ENCODE results near the gene VSIG10.
"Not testable (repeated sequence)": the region's sequence is repeated elsewhere in the genome, so short reads cannot be mapped to it uniquely, and the experiment has no call there.

Gene VSIG10, protein sequence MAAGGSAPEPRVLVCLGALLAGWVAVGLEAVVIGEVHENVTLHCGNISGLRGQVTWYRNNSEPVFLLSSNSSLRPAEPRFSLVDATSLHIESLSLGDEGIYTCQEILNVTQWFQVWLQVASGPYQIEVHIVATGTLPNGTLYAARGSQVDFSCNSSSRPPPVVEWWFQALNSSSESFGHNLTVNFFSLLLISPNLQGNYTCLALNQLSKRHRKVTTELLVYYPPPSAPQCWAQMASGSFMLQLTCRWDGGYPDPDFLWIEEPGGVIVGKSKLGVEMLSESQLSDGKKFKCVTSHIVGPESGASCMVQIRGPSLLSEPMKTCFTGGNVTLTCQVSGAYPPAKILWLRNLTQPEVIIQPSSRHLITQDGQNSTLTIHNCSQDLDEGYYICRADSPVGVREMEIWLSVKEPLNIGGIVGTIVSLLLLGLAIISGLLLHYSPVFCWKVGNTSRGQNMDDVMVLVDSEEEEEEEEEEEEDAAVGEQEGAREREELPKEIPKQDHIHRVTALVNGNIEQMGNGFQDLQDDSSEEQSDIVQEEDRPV

DNA sequence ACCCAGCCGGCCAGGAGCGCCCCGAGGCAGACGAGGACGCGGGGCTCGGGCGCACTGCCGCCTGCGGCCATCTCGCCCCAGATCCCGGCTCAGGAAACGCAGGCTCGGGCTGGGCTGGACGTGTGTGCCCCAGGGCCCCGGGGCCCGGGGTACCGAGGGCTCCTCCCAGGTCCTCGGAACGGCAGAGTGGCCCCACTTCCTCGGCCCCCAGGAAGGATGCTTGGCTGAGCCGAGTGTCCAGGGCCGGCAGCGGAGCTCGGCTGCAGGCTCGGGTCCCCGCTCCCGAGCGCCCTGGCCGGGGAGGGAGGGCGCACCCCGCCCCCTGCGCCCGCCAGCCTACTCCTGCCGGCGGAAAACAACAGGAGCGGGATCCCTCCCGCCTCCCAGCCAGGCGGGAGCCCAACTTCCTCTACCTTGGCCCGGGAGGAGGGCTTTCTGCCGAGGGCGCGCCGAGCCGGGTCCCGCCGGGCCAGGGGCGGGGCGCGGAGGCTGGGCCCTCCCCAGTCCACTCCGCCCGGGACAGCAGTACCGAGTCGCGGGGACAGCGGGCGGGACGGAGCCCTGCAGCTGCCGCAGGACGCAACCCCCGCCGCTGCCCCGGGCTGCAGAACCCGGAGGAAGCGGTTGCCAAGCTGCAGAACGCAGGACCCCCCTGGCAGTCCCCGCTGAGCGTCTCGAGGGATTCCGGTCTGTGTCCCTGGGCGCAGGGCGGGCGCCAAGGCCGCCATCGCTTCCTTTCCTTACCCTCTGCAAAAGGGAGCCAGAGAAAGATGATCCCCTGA, at the start of gene VSIG10:
Gene VSIG10, minus strand, starts transcription at position 411 of the 782 bp plus-strand sequence. Its CDS starts 340 bp downstream, at position 71.
- Histone ChIP-seq H2AFZ (ENCODE audit: low read depth, low read length) (peak within 1 kb of the TSS; percentile 97), H3K27me3 (ENCODE audit: insufficient read depth, low read length) (no peaks in the 10 kb centered on the region), H3K4me1 (ENCODE audit: insufficient read depth, low read length) (peaks cover 4% of the 10 kb centered on the region), H3K36me3 (ENCODE audit: insufficient read depth, low read length) (no peaks in the 10 kb centered on the region), H3K4me3 (ENCODE audit: low read length) (peak within 1 kb of the TSS; percentile 73), H3K9me3 (ENCODE audit: low read length) (no peaks in the 10 kb centered on the region)

DNA sequence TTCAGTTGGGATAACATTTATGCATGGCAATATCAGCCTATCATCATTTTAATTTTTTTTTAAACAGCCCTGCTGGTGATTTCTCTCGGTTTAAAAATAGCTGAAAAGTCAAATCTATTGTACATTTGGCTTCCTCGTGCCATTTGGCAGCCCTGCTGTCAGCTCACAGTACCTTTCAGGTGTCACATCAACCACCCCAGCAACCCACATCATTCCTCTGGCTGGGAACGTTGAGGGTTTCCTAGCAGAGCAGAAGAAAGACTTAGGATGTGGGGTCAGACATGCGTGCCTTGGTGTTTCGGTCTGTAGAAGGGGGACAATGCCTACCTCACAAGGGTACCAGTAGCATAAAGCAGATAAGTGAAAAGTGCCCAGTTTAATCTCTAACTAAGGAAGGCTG, 47.9 kb upstream of the VSIG10 start:
- H3K27me3 ChIP-seq (ENCODE audit: insufficient read depth, low read length), result no peaks in the 10 kb centered on the region
- H3K36me3 ChIP-seq (ENCODE audit: insufficient read depth, low read length), result peaks cover 30% of the 10 kb centered on the region
- no peaks in the 10 kb centered on the region for H3K4me1 ChIP-seq (ENCODE audit: insufficient read depth, low read length)
- H3K9me3 ChIP-seq (ENCODE audit: low read length), result no peaks in the 10 kb centered on the region
- H2AFZ ChIP-seq (ENCODE audit: low read depth, low read length), result no peak overlapping the region
- no peak overlapping the region for H3K4me3 ChIP-seq (ENCODE audit: low read length)

DNA sequence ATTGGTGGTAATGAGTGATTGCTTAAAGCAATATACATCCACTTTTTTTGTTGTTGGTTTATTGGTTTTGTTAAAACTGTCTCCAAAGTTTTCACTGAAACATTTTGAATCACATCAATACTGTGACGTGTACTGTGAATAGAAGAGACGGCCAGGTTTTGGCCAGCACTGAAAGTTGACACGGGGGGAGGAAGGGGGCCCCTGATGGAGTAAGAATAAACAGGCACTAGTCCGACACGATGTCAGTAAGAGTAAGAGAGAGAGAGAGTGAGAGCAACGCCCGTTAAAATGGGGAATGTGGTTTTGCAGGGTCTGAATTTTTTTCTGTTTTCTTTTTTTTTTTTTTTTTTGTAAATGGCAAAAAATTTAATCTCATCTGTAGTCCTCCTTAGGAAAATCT, 46.8 kb upstream of the VSIG10 start:
- no peaks in the 10 kb centered on the region for H3K9me3 ChIP-seq (ENCODE audit: low read length)
- H3K4me1 ChIP-seq (ENCODE audit: insufficient read depth, low read length), result no peaks in the 10 kb centered on the region
- H3K36me3 ChIP-seq (ENCODE audit: insufficient read depth, low read length), result peaks cover 40% of the 10 kb centered on the region
- H2AFZ ChIP-seq (ENCODE audit: low read depth, low read length), result no peak overlapping the region
- H3K4me3 ChIP-seq (ENCODE audit: low read length), result no peak overlapping the region
- no peaks in the 10 kb centered on the region for H3K27me3 ChIP-seq (ENCODE audit: insufficient read depth, low read length)

DNA sequence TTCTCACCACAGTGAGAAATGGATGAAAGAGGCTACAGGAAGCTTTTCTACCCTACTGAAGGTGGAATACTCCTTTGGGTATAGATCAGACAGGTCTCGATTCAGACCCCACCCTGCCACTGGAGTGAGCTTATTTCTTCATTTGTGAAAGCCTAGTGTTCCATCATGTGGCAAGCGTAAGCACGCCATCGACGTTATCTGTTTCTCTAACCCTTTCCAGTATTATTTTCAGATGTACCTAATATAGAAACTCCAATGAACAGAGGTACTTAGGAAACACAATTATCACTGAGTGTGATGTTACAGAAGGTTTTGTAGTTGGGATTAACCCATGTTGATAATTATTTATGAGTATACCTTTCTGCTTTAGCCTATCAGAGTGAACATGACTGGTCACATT, 44.5 kb upstream of the VSIG10 start:
- no peaks in the 10 kb centered on the region for H3K9me3 ChIP-seq (ENCODE audit: low read length)
- H3K27me3 ChIP-seq (ENCODE audit: insufficient read depth, low read length), result no peaks in the 10 kb centered on the region
- H3K4me1 ChIP-seq (ENCODE audit: insufficient read depth, low read length), result no peaks in the 10 kb centered on the region
- peaks cover 60% of the 10 kb centered on the region for H3K36me3 ChIP-seq (ENCODE audit: insufficient read depth, low read length)
- H3K4me3 ChIP-seq (ENCODE audit: low read length), result no peak overlapping the region
- no peak overlapping the region for H2AFZ ChIP-seq (ENCODE audit: low read depth, low read length)

DNA sequence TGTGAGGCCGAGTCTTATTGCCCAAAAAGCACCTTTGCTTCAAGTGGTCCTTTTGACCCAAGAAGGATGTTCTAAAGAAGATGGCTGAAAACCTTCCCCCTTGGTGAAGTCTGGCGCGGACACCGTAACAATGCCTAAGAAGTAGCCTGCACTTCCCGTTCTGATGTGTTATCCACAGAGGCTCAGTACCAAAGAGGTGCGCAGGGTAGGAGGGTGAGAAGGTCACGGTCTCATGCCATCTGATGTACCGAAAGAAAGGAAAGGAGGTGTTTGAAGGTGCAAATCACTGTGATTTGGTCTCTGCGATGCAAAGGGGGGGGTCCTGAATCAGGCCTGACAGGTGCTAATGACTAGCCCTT, 42.0 kb upstream of the VSIG10 start:
- no peaks in the 10 kb centered on the region for H3K27me3 ChIP-seq (ENCODE audit: insufficient read depth, low read length)
- peaks cover 68% of the 10 kb centered on the region for H3K36me3 ChIP-seq (ENCODE audit: insufficient read depth, low read length)
- no peak overlapping the region for H3K4me3 ChIP-seq (ENCODE audit: low read length)
- no peaks in the 10 kb centered on the region for H3K9me3 ChIP-seq (ENCODE audit: low read length)
- H2AFZ ChIP-seq (ENCODE audit: low read depth, low read length), result no peak overlapping the region
- no peaks in the 10 kb centered on the region for H3K4me1 ChIP-seq (ENCODE audit: insufficient read depth, low read length)

DNA sequence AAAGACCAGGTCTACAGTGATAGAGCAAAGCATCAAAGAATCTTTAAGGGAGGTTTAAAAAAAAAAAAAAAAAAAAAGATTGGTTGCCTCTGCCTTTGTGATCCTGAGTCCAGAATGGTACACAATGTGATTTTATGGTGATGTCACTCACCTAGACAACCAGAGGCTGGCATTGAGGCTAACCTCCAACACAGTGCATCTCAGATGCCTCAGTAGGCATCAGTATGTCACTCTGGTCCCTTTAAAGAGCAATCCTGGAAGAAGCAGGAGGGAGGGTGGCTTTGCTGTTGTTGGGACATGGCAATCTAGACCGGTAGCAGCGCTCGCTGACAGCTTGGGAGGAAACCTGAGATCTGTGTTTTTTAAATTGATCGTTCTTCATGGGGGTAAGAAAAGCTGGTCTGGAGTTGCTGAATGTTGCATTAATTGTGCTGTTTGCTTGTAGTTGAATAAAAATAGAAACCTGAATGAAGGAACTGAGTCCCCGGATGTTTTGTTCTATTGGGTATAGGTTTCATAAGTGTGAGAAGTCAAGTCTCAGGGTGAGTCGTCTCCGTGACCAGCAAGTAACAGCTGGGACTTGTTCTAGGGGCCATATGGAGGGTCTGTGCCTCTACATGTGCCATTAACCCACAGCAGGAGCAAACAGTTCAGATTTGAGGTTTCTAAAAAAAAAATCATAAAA, 41.4 kb upstream of the VSIG10 start:
- no peaks in the 10 kb centered on the region for H3K27me3 ChIP-seq (ENCODE audit: insufficient read depth, low read length)
- H3K4me1 ChIP-seq (ENCODE audit: insufficient read depth, low read length), result no peaks in the 10 kb centered on the region
- H3K9me3 ChIP-seq (ENCODE audit: low read length), result no peaks in the 10 kb centered on the region
- no peak overlapping the region for H2AFZ ChIP-seq (ENCODE audit: low read depth, low read length)
- peaks cover 71% of the 10 kb centered on the region for H3K36me3 ChIP-seq (ENCODE audit: insufficient read depth, low read length)
- H3K4me3 ChIP-seq (ENCODE audit: low read length), result no peak overlapping the region

DNA sequence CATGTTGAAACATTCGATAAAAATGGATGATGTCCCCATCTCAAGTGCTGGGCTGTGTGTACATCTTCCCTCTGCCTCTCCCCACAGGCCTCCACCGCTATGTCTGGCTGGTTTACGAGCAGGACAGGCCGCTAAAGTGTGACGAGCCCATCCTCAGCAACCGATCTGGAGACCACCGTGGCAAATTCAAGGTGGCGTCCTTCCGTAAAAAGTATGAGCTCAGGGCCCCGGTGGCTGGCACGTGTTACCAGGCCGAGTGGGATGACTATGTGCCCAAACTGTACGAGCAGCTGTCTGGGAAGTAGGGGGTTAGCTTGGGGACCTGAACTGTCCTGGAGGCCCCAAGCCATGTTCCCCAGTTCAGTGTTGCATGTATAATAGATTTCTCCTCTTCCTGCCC, 40.7 kb upstream of the VSIG10 start:
- Histone ChIP-seq H2AFZ (ENCODE audit: low read depth, low read length) (no peak overlapping the region), H3K36me3 (ENCODE audit: insufficient read depth, low read length) (peaks cover 77% of the 10 kb centered on the region), H3K9me3 (ENCODE audit: low read length) (no peaks in the 10 kb centered on the region), H3K4me1 (ENCODE audit: insufficient read depth, low read length) (no peaks in the 10 kb centered on the region), H3K4me3 (ENCODE audit: low read length) (no peak overlapping the region), H3K27me3 (ENCODE audit: insufficient read depth, low read length) (no peaks in the 10 kb centered on the region)

DNA sequence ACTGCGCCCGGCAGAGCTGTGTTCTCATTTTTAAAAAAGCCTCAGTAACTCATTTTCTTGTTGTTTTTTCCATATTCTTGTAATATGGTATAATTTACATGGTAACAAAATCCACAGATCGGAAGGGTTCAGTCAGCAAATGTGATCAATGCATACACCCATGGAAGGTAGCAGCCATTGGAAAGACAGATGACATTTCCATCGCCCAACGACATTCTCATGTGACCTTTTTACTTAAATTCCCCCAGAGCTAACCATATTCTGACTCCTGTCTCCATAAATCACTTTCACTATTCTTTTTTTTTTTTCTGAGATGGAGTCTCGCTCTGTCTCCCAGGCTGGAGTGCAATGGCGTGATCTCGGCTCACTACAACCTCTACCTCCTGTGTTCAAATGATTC, 37.0 kb upstream of the VSIG10 start:
- H2AFZ ChIP-seq (ENCODE audit: low read depth, low read length), result no peak overlapping the region
- H3K4me1 ChIP-seq (ENCODE audit: insufficient read depth, low read length), result peaks cover 5% of the 10 kb centered on the region
- no peak overlapping the region for H3K4me3 ChIP-seq (ENCODE audit: low read length)
- no peaks in the 10 kb centered on the region for H3K9me3 ChIP-seq (ENCODE audit: low read length)
- H3K36me3 ChIP-seq (ENCODE audit: insufficient read depth, low read length), result peaks cover 73% of the 10 kb centered on the region
- no peaks in the 10 kb centered on the region for H3K27me3 ChIP-seq (ENCODE audit: insufficient read depth, low read length)

DNA sequence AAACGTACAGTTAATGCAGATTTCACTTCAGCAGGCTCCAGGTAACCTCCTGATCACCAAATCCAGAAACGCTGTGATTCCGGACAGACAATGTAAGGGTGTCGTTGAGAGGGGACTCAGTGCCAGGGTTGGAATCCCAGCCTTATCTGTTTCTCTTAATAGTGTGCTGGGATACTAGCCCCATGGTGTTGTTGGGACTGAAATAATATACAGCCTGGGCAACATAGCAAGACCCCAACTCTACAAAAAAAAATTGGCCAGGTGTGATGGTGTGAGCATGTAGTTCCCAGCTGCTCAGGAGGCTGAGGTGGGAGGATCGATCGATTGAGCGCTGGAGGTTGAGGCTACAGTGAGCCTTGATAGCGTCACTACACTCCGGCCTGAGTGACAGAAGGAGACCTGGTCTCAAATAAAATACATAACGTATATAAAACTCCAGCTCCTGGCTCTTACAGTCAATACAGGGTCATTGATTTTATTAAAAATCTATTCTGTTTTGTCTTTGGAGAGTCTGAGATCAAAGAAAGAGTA, 33.4 kb upstream of the VSIG10 start:
- peak overlapping the region; percentile 86 for H3K4me3 ChIP-seq (ENCODE audit: low read length)

DNA sequence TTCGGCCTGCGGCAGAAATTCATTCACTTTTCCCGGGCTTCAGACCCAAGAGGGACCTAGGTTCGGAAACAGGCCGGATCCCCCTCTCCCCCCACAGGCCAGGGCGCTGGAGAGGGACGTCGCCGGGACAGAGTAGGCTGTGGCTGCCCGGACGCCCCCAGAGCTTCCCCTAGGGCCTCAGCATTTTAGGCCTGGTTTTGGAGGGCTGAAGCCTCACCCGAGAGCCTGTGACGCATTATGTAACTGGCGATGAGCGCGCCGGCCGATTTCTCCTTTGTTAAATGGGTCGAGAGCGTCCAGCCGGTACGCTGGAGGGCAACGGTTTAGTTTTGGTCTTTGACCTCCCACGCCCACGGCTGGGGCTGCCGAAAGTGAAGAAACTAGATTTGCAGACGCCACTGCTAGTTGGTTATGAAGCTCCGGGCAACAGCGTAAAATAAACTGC, 32.8 kb upstream of the VSIG10 start:
- H2AFZ ChIP-seq (ENCODE audit: low read depth, low read length), result peak overlapping the region; percentile 90
- peaks cover 38% of the 10 kb centered on the region for H3K36me3 ChIP-seq (ENCODE audit: insufficient read depth, low read length)
- H3K27me3 ChIP-seq (ENCODE audit: insufficient read depth, low read length), result no peaks in the 10 kb centered on the region

More for the DNA sequence above, 33.4 kb upstream of the VSIG10 start:
- Histone ChIP-seq H3K4me1 (ENCODE audit: insufficient read depth, low read length) (peaks cover 7% of the 10 kb centered on the region), H3K27me3 (ENCODE audit: insufficient read depth, low read length) (no peaks in the 10 kb centered on the region), H2AFZ (ENCODE audit: low read depth, low read length) (no peak overlapping the region), H3K36me3 (ENCODE audit: insufficient read depth, low read length) (peaks cover 42% of the 10 kb centered on the region), H3K9me3 (ENCODE audit: low read length) (no peaks in the 10 kb centered on the region)

DNA sequence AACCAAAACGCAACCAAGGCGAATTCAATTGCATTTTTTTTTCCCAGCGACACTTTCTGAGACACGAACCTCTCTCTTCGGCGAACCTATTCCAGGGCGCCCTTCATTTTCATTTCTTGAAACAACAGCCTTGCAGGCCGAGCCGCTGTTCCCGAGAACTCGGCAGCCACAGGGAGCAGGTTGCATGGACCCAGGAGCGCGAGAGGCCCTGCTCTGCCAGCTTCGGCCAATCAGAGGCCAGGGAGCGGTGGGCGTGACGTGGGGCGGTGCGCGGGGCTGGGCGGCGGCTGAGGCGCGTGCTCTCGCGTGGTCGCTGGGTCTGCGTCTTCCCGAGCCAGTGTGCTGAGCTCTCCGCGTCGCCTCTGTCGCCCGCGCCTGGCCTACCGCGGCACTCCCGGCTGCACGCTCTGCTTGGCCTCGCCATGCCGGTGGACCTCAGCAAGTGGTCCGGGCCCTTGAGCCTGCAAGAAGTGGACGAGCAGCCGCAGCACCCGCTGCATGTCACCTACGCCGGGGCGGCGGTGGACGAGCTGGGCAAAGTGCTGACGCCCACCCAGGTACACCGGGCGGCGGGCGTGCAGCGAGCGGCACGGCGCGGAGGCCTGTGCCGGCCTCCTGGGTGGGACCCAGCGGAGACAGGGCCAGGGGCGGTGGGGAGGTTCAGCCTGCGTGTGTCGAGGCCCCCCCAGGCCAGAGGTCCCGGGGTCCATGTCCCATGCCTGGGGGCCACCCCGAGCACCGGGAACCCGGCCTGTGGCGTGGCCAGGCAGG, 32.2 kb upstream of the VSIG10 start, which contains the start of gene PEBP1:
Gene PEBP1, plus strand, starts transcription at position 337 of the 771 bp plus-strand sequence. Its CDS starts 86 bp downstream, at position 423.
- no peaks in the 10 kb centered on the region for H3K9me3 ChIP-seq (ENCODE audit: low read length)
- H2AFZ ChIP-seq (ENCODE audit: low read depth, low read length), result peak within 1 kb of the TSS; percentile 90
- H3K27me3 ChIP-seq (ENCODE audit: insufficient read depth, low read length), result no peaks in the 10 kb centered on the region
- peaks cover 7% of the 10 kb centered on the region for H3K4me1 ChIP-seq (ENCODE audit: insufficient read depth, low read length)
- H3K4me3 ChIP-seq (ENCODE audit: low read length), result peak within 1 kb of the TSS; percentile 86
- peaks cover 32% of the 10 kb centered on the region for H3K36me3 ChIP-seq (ENCODE audit: insufficient read depth, low read length)

More for the DNA sequence above, 32.8 kb upstream of the VSIG10 start:
- peaks cover 7% of the 10 kb centered on the region for H3K4me1 ChIP-seq (ENCODE audit: insufficient read depth, low read length)
- H3K9me3 ChIP-seq (ENCODE audit: low read length), result no peaks in the 10 kb centered on the region
- H3K4me3 ChIP-seq (ENCODE audit: low read length), result peak overlapping the region; percentile 86

DNA sequence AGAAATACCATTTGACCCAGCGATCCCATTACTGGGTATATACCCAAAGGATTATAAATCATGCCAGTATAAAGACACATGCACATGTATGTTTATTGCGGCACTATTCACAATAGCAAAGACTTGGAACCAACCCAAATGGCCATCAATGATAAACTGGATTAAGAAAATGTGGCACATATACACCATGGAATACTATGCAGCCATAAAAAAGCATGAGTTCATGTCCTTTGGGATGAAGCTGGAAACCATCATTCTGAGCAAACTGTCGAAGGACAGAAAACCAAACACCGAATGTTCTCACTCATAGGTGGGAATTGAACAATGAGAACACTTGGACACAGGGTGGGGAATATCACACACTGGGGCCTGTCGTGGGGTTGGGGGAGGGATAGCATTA, 25.6 kb upstream of the VSIG10 start:
- not testable (repeated sequence) for H3K4me1 ChIP-seq (ENCODE audit: insufficient read depth, low read length); H3K36me3 ChIP-seq (ENCODE audit: insufficient read depth, low read length); H2AFZ ChIP-seq (ENCODE audit: low read depth, low read length); H3K4me3 ChIP-seq (ENCODE audit: low read length); H3K9me3 ChIP-seq (ENCODE audit: low read length); H3K27me3 ChIP-seq (ENCODE audit: insufficient read depth, low read length)
